Left ventricle myocardium inferior (tissue), 1 donor: ENCODE data around the gene TSC22D1. TPM values are rescaled to one million over a fixed set of nuclear protein-coding genes. Genes with fewer than 3 reads are reported as not detected.

ENCODE experiments used
- DNase-seq: peaks from one replicate; pipeline ENCODE4 v3.0.0-alpha.2; 2020
- H3K27ac ChIP-seq: fragments of 200-600 bp; replicated peaks from 2 replicates; pipeline ENCODE4 v1.8.0; 2021
- H3K27me3 ChIP-seq: fragments of 200-600 bp; 2 replicates; pipeline ENCODE4 v1.8.0; 2021; ENCODE audit warnings: low read depth
- H3K36me3 ChIP-seq: fragments of 200-600 bp; 2 replicates; pipeline ENCODE4 v1.8.0; 2021
- H3K4me1 ChIP-seq: fragments of 200-600 bp; 2 replicates; pipeline ENCODE4 v1.8.0; 2021
- H3K4me3 ChIP-seq: fragments of 200-600 bp; 2 replicates; pipeline ENCODE4 v1.8.0; 2021; ENCODE audit warnings: mild to moderate bottlenecking, moderate library complexity
- H3K9me3 ChIP-seq: fragments of 200-600 bp; replicated peaks from 2 replicates; pipeline ENCODE4 v1.8.0; 2021
- CTCF ChIP-seq: fragments of 200-600 bp; IDR thresholded peaks from 2 replicates; pipeline ENCODE4 v1.8.0; 2021; ENCODE audit warnings: antibody characterized with exemption, mild to moderate bottlenecking, borderline replicate concordance
- intact Hi-C: fragments of 100-400 bp; cut with micrococcal nuclease; formaldehyde crosslinking; loops from one replicate; pipeline ENCODE4 v1.11.0; 2022
- total RNA-seq: library from RNA; stranded (reverse); fragmentation: NEBNext Ultra II Directional; extraction: Animal tissue kit (Norgen Biotek cat#: 25700); gene quantifications from one replicate; pipeline ENCODE4 v1.2.1, GENCODE V29; 2021
- donor health status: DM: no; HTN: yes; CAD: no; lungs with severe emphysema.

TSC22D1 gene
- total RNA-seq, 1 donor from 2014 or later, result 158 TPM

GRCh38 chr13:44404261-44405132 is 171.6 kb downstream of the TSC22D1 start:
- no peak for TF ChIP-seq CTCF
- Histone ChIP-seq H3K36me3 (no peaks in the 10 kb centered on the region), H3K4me1 (peaks cover 7% of the 10 kb centered on the region), H3K27me3 (no peaks in the 10 kb centered on the region), H3K27ac (no peak overlapping the region), H3K9me3 (no peaks in the 10 kb centered on the region), H3K4me3 (no peak overlapping the region)
- intact Hi-C loops, result no loop called here
- DNase-seq, result no peak

GRCh38 chr13:44403461-44404056 is 172.6 kb downstream of the TSC22D1 start:
- intact Hi-C loops, result no loop called here
- no peaks in the 10 kb centered on the region for H3K27me3 ChIP-seq

GRCh38 chr13:44402899-44403445 is 173.2 kb downstream of the TSC22D1 start:
- Histone ChIP-seq H3K36me3 (no peaks in the 10 kb centered on the region), H3K9me3 (no peaks in the 10 kb centered on the region), H3K27me3 (no peaks in the 10 kb centered on the region), H3K27ac (no peak overlapping the region), H3K4me1 (peaks cover 7% of the 10 kb centered on the region), H3K4me3 (no peak overlapping the region)
- intact Hi-C loops, result no loop called here
- TF ChIP-seq CTCF, result no peak
- no peak for DNase-seq

More at GRCh38 chr13:44403461-44404056, 172.6 kb downstream of the TSC22D1 start:
- no peak overlapping the region for H3K4me3 ChIP-seq
- H3K4me1 ChIP-seq, result peaks cover 7% of the 10 kb centered on the region
- H3K36me3 ChIP-seq, result no peaks in the 10 kb centered on the region
- no peak overlapping the region for H3K27ac ChIP-seq
- no peak for TF ChIP-seq CTCF
- no peak for DNase-seq
- no peaks in the 10 kb centered on the region for H3K9me3 ChIP-seq

- Histone ChIP-seq H3K36me3 (no peaks in the 10 kb centered on the region), H3K9me3 (no peaks in the 10 kb centered on the region), H3K27ac (no peak overlapping the region), H3K4me1 (peaks cover 17% of the 10 kb centered on the region), H3K4me3 (no peak overlapping the region), H3K27me3 (no peaks in the 10 kb centered on the region)
- DNase-seq, result no peak
- no peak for TF ChIP-seq CTCF
- intact Hi-C loops, result no loop called here
Observed at GRCh38 chr13:44401577-44401976, 174.6 kb downstream of the TSC22D1 start.

GRCh38 chr13:44400736-44401135 is 175.4 kb downstream of the TSC22D1 start:
- H3K9me3 ChIP-seq, result no peaks in the 10 kb centered on the region
- DNase-seq, result no peak
- intact Hi-C loops, result no loop called here
- no peaks in the 10 kb centered on the region for H3K27me3 ChIP-seq
- TF ChIP-seq CTCF, result no peak
- no peak overlapping the region for H3K27ac ChIP-seq
- H3K36me3 ChIP-seq, result no peaks in the 10 kb centered on the region
- peaks cover 18% of the 10 kb centered on the region for H3K4me1 ChIP-seq
- no peak overlapping the region for H3K4me3 ChIP-seq
